C4-2B (cell line): Measurements from ENCODE around the gene SPATA45.
"Not testable (repeated sequence)": the region's sequence is repeated elsewhere in the genome, so short reads cannot be mapped to it uniquely, and the experiment has no call there.

Experiments used
- ZFX ChIP-seq: fragments of 450-650 bp; IDR thresholded peaks from 2 replicates; pipeline ENCODE4 v1.6.1; 2017
- TF ChIP-seq, protein P1 (sequence below): fragments of 450-650 bp; conservative IDR thresholded peaks from 2 replicates; pipeline ENCODE4 v1.5.1; 2017; ENCODE audit warnings: mild to moderate bottlenecking

DNA sequence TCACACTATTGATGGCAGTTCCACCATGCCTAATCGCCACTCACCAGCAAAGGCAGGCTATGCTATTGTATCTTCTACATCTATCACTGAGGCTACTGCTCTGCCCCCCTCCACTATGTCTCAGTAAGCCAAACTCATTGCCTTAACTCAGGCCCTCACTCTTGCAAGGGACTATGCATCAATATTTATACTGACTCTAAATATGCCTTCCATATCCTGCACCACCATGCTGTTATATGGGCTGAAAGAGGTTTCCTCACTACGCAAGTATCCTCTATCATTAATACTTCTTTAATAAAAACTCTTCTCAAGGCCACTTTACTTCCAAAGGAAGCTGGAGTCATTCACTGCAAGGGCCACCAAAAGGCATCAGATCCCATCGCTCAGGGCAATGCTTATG is 2.9 kb downstream of the SPATA45 start:
- TF ChIP-seq, protein P1, sequence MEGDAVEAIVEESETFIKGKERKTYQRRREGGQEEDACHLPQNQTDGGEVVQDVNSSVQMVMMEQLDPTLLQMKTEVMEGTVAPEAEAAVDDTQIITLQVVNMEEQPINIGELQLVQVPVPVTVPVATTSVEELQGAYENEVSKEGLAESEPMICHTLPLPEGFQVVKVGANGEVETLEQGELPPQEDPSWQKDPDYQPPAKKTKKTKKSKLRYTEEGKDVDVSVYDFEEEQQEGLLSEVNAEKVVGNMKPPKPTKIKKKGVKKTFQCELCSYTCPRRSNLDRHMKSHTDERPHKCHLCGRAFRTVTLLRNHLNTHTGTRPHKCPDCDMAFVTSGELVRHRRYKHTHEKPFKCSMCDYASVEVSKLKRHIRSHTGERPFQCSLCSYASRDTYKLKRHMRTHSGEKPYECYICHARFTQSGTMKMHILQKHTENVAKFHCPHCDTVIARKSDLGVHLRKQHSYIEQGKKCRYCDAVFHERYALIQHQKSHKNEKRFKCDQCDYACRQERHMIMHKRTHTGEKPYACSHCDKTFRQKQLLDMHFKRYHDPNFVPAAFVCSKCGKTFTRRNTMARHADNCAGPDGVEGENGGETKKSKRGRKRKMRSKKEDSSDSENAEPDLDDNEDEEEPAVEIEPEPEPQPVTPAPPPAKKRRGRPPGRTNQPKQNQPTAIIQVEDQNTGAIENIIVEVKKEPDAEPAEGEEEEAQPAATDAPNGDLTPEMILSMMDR: not testable (repeated sequence)
- TF ChIP-seq ZFX: not testable (repeated sequence)
